ENCODE data around the gene VSTM2B.

The VSTM2B gene

GRCh38 chr19:29531458-29532025, 5.7 kb downstream of the VSTM2B start:
- H4K20me1 ChIP-seq (ENCODE audit: insufficient read depth, low read length) = no peaks in the 10 kb centered on the region
- TF ChIP-seq, protein P1, sequence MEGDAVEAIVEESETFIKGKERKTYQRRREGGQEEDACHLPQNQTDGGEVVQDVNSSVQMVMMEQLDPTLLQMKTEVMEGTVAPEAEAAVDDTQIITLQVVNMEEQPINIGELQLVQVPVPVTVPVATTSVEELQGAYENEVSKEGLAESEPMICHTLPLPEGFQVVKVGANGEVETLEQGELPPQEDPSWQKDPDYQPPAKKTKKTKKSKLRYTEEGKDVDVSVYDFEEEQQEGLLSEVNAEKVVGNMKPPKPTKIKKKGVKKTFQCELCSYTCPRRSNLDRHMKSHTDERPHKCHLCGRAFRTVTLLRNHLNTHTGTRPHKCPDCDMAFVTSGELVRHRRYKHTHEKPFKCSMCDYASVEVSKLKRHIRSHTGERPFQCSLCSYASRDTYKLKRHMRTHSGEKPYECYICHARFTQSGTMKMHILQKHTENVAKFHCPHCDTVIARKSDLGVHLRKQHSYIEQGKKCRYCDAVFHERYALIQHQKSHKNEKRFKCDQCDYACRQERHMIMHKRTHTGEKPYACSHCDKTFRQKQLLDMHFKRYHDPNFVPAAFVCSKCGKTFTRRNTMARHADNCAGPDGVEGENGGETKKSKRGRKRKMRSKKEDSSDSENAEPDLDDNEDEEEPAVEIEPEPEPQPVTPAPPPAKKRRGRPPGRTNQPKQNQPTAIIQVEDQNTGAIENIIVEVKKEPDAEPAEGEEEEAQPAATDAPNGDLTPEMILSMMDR (IDR thresholded peaks at IDR 0.05; ENCODE audit: low read depth, low read length) = no peak
- no peak for TF ChIP-seq EZH2phosphoT487 (IDR thresholded peaks at IDR 0.05; ENCODE audit: low read depth)
- H3K27me3 ChIP-seq (ENCODE audit: low read depth, low read length) = no peaks in the 10 kb centered on the region

DNA sequence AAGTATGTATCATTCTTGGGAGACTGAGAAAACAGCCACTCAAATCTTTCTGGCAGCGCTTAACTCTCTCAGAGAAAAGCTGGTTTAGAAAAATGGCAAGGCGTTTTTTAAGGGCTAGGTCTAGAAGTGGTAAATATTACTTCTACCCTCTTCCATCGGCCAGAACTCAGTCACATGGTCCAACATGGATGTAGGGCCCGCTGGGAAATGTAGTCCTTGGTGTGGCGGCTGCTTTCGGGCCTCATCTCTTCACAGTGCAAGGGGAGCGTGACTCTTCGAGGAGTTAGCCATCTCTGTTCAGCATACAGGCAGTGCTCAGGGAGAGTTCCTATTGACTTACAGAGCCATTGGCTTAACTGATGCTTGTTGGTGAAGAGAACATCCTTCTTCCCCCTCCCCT, 6.3 kb downstream of the VSTM2B start:
- Histone ChIP-seq H3K36me3 (replicated peaks; ENCODE audit: low read depth, low read length) (no peaks in the 10 kb centered on the region), H3K9me3 (ENCODE audit: insufficient read depth, low read length) (no peaks in the 10 kb centered on the region), H3K9ac (ENCODE audit: low read length) (no peak overlapping the region), H2AFZ (ENCODE audit: low read depth, low read length) (no peak overlapping the region), H4K20me1 (ENCODE audit: insufficient read depth, low read length) (no peaks in the 10 kb centered on the region), H3K4me3 (ENCODE audit: low read length) (no peak overlapping the region), H3K27ac (ENCODE audit: low read length) (no peak overlapping the region), H3K27me3 (ENCODE audit: low read depth, low read length) (no peaks in the 10 kb centered on the region), H3K79me2 (ENCODE audit: low read length) (no peaks in the 10 kb centered on the region), H3K4me1 (ENCODE audit: low read length) (no peaks in the 10 kb centered on the region), H3K4me2 (ENCODE audit: low read length) (no peak overlapping the region)
- TF ChIP-seq, protein P1 (IDR thresholded peaks at IDR 0.05; ENCODE audit: low read depth, low read length) = no peak
- no peak for TF ChIP-seq EZH2phosphoT487 (IDR thresholded peaks at IDR 0.05; ENCODE audit: low read depth)

More at GRCh38 chr19:29531458-29532025, 5.7 kb downstream of the VSTM2B start:
- Histone ChIP-seq H3K4me3 (ENCODE audit: low read length) (no peak overlapping the region), H3K27ac (ENCODE audit: low read length) (no peak overlapping the region), H2AFZ (ENCODE audit: low read depth, low read length) (no peak overlapping the region), H3K79me2 (ENCODE audit: low read length) (no peaks in the 10 kb centered on the region), H3K9me3 (ENCODE audit: insufficient read depth, low read length) (no peaks in the 10 kb centered on the region), H3K4me1 (ENCODE audit: low read length) (no peaks in the 10 kb centered on the region), H3K36me3 (replicated peaks; ENCODE audit: low read depth, low read length) (no peaks in the 10 kb centered on the region), H3K4me2 (ENCODE audit: low read length) (no peak overlapping the region), H3K9ac (ENCODE audit: low read length) (no peak overlapping the region)

- H3K4me2 ChIP-seq (ENCODE audit: low read length) = no peak overlapping the region
- H3K4me3 ChIP-seq (ENCODE audit: low read length) = no peak overlapping the region
- H2AFZ ChIP-seq (ENCODE audit: low read depth, low read length) = no peak overlapping the region
- H3K9ac ChIP-seq (ENCODE audit: low read length) = no peak overlapping the region
- no peaks in the 10 kb centered on the region for H4K20me1 ChIP-seq (ENCODE audit: insufficient read depth, low read length)
- H3K27me3 ChIP-seq (ENCODE audit: low read depth, low read length) = no peaks in the 10 kb centered on the region
- H3K4me1 ChIP-seq (ENCODE audit: low read length) = no peaks in the 10 kb centered on the region
- H3K9me3 ChIP-seq (ENCODE audit: insufficient read depth, low read length) = no peaks in the 10 kb centered on the region
- H3K79me2 ChIP-seq (ENCODE audit: low read length) = no peaks in the 10 kb centered on the region
- H3K36me3 ChIP-seq (replicated peaks; ENCODE audit: low read depth, low read length) = no peaks in the 10 kb centered on the region
- no peak for TF ChIP-seq EZH2phosphoT487 (IDR thresholded peaks at IDR 0.05; ENCODE audit: low read depth)
- TF ChIP-seq, protein P1 (IDR thresholded peaks at IDR 0.05; ENCODE audit: low read depth, low read length) = no peak
- no peak overlapping the region for H3K27ac ChIP-seq (ENCODE audit: low read length)
Measured at GRCh38 chr19:29532956-29533355, 7.2 kb downstream of the VSTM2B start.

DNA sequence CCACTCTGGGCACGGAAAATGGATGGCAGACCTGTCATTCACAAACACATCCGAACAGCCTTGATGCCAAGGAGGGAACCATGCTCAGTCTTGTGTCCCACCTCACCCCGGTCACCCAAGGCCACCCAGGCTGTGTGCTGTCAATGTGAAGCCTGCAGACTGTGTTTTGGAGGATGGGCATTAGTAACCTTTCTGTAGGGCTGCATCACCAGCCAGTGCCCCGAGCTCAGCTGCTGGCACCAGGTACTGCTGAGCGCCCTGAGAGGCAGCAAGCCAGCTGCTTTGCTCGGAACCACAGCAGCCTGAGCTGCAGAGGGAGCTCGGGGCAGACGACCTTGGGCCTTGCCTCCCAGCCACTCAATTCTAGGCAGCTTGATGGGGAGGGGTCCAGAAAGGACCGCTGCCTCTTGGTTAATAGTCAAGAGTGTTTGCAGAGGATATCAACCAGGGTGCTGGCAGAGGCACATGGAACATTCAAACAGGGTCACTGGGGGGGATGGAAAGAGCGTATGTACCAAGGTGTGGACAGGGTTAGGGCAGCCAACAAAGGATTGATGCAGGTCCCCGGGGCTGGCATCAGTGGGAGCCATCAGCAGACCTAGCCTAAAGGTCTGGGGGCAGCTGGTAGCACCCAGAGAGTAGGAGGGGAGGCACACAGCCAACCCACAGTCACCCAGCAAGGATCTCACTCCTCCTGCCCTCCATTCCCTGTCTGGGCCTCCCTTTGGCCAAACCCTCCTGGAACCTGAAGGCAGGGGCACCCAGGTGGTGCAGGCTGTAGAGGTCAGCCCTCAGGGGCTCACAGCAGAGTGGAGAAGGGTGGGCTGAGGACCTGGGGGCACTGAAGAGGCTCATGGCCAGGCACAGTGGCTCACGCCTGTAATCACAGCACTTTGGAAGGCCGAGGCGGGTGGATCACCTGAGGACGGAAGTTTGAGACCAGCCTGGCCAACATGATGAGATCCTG, 8.1 kb downstream of the VSTM2B start:
- no peaks in the 10 kb centered on the region for H3K9me3 ChIP-seq (ENCODE audit: insufficient read depth, low read length)
- no peaks in the 10 kb centered on the region for H4K20me1 ChIP-seq (ENCODE audit: insufficient read depth, low read length)

More for the DNA sequence above, 8.1 kb downstream of the VSTM2B start:
- Histone ChIP-seq H2AFZ (ENCODE audit: low read depth, low read length) (no peak overlapping the region), H3K4me3 (ENCODE audit: low read length) (no peak overlapping the region), H3K4me2 (ENCODE audit: low read length) (no peak overlapping the region), H3K27me3 (ENCODE audit: low read depth, low read length) (no peaks in the 10 kb centered on the region), H3K27ac (ENCODE audit: low read length) (no peak overlapping the region), H3K9ac (ENCODE audit: low read length) (no peak overlapping the region), H3K4me1 (ENCODE audit: low read length) (no peaks in the 10 kb centered on the region), H3K36me3 (replicated peaks; ENCODE audit: low read depth, low read length) (no peaks in the 10 kb centered on the region), H3K79me2 (ENCODE audit: low read length) (no peaks in the 10 kb centered on the region)
- TF ChIP-seq, protein P1 (IDR thresholded peaks at IDR 0.05; ENCODE audit: low read depth, low read length) = no peak
- no peak for TF ChIP-seq EZH2phosphoT487 (IDR thresholded peaks at IDR 0.05; ENCODE audit: low read depth)
